GM18868 (cell line): ENCODE measurements around the gene NUDT8.
"Not testable (repeated sequence)": the region's sequence is repeated elsewhere in the genome, so short reads cannot be mapped to it uniquely, and the experiment has no call there.

Source experiments
- ATAC-seq: cut with Tn5 transposase; IDR thresholded peaks from one replicate; pipeline ENCODE4 v1.9.1; 2021; ENCODE audit warnings: mild to moderate bottlenecking, moderate library complexity; ENCODE audit not compliant: unreplicated experiment

The NUDT8 gene

DNA sequence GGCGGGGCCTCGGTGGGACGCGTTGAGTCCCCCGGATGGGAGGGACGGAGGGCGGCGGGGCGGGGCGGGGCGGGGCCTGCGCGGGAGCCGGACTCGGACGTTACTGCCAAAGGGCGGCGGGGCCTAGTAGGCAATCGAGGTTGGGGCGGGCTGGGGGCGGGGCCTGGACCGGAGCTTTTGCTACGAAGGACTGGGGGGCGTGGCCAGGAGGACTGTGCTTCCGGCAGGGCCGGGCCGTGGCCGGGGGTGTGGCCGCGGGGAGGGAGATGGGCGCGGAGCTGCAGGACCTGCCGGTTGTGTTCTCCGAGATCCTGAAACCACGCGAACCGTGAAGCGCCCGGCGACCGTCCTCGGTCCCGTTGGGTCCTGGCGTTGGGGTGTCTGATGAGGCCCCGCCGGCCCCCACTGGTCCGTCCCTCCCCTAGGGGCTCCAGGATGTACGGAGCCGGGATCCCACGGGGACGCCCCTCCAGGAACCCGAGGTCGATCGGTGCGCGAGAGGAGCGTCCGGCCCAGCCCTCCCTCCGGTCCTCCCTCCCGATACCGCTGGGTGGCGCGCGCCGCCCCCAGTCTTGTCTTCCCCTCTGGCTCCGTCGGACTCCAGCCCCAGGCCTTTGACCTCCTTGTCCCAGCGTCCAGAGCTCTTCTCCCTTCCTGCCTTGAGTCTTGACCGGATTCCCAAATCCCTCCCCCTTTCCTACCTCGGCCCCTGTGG is 648 bp upstream of the NUDT8 start:
- peak; percentile 64 for ATAC-seq

DNA sequence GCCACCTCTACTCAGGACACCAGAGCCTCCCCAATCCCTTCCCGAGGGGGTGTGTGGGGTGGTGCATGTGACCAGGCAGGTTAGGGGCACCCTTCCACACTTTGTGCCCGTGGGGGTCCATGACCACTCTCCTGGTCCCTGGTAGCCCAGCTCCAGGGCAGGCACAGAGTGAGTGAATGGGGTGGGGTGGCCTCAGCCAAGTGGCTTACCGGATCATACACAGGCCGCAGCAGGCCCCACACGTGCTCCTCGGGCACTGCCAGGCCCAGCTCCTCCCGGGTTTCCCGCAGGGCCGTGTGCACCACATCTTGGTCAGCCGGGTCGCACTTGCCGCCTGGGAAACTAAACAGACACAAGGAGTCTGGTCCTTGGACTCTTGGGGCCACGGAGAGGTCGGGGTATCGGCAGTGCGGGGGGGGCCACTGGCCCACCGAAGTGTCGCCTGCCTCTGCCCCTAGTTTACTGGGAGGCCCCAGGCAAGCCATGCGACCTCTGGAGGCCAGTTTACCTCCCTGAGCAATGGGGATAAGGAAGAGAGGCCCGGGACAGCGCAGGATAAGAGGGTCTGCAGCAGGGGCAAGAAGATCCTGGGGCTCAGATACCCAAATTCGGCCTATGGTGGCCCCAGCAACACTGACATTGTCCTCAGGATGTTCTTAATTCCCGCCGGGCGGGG is 889 bp downstream of the NUDT8 start:
- ATAC-seq, result no peak

DNA sequence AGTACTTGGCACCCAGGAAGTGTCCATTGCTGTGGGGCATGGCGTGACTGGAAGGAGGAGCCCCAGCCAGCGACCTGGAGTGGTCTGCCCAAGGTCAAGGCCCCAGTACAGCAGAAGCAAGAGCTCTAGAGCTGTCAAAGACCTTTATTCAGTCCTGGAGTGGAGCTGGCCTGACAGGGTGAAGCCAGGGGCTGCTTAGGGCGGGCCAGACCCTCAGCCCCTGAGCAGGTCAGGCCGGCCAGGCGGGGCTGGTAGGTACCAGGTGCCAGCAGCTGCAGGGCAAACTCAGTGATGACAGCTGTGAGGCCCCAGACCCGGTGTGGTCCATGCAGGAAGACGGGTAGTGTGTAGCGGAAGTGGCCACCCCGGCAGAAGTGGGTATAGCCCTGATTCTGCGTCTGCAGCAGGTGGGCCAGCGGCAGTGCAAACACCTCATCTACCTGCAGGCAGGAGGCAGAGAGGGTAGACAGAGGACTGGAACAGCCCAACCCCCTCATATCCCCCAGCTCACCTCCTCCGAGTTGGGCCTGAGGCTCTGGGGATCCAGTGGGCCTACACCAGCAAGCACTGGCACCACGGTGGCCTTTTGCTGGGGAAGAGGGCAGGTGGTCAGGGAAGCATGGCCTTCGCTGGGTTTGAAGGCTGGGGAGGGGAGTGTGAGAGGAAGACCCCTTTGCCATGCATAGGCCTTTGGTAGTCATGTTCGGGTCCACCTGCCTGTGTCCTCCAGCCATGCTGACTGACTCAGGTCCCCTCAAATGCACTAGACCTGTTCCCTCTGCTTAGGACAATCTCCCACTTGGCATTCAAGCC is 1.7 kb downstream of the NUDT8 start:
- ATAC-seq, result no peak

DNA sequence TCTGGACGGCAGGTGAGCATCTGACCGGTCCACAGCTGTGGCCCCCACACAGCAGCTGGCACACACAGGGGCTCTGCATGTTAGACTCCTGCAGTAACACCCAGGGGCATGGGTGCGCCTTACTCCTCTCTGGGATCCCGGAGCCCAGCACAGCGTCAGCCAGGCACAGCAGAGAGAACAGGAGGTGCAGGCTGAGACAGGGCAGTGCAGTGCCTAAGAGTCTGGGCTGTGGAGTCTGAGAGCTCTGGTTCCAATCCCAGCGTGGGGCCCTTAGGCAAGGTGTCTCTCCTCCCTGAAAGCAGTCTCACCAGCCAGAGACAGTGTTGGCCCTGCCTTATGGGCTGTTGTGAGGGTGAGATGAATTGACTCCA is 2.3 kb downstream of the NUDT8 start:
- no peak for ATAC-seq

DNA sequence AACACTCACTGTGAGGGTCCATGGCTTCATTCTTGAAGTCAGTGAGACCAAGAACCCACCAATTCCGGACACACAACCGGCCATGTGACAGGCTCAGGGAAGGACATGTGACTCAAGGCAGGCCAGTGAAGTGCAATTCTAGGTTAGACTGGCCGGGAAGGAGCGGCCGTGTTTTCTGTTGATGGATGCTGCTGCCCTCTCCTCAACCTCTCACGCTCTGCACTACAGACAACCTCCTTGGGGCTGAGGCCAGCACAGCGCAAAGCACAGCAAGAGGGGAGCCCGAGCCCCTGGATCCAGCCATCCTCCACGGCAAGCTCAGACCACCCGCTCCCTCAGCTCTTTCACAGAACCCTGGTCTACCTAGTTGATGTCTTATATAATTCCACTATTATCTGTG is 2.8 kb downstream of the NUDT8 start:
- ATAC-seq, result no peak

DNA sequence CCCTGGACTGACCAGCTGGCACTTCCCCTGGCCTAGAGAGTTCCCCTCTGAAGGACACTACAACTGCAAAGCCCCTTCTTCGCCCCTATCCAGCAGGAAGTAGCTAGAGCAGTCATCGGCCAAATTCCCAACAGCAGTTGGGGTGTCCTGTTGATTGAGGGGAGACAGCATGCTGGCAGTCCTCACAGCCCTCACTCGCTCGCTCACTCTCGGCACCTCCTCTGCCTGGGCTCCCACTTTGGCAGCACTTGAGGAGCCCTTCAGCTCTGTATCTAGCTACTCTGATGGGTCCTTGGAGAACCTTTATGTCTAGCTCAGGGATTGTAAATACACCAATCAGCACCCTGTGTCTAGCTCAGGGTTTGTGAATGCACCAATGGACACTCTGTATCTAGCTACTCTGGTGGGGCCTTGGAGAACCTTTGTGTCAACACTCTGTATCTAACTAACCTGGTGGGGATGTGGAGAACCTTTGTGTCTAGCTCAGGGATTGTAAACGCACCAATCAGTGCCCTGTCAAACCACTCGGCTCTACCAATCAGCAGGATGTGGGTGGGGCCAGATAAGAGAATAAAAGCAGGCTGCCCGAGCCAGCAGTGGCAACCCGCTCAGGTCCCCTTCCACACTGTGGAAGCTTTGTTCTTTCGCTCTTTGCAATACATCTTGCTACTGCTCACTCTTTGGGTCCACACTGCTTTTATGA is 3.5 kb downstream of the NUDT8 start:
- not testable (repeated sequence) for ATAC-seq

DNA sequence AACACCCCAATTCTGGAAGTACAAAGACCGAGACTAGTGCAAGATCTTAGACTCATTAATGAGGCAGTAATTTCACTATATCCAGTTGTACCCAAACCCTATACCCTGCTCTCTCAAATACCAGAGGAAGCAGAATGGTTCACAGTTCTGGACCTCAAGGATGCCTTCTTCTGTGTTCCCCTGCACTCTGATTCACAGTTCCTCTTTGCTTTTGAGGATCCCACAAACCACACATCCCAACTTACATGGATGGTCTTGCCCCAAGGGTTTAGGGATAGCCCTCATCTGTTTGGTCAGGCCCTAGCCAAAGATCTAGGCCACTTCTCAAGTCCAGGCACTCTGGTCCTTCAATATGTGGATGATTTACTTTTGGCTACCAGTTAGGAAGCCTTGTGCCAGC is 5.9 kb downstream of the NUDT8 start:
- ATAC-seq, result not testable (repeated sequence)

DNA sequence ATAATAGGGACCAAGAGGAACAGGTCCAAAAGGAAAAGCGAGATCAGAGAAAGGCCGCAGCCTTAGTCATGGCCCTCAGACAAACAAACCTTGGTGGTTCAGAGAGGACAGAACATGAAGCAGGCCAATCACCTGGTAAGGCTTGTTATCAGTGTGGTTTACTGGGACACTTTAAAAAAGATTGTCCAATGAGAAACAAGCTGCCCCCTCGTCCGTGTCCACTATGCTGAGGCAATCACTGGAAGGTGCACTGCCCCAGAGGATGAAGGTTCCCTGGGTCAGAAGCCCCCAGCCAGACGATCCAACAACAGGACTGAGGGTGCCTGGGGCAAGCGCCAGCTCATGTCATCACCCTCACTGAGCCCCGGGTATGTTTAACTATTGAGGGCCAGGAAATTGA is 6.8 kb downstream of the NUDT8 start:
- ATAC-seq, result not testable (repeated sequence)

DNA sequence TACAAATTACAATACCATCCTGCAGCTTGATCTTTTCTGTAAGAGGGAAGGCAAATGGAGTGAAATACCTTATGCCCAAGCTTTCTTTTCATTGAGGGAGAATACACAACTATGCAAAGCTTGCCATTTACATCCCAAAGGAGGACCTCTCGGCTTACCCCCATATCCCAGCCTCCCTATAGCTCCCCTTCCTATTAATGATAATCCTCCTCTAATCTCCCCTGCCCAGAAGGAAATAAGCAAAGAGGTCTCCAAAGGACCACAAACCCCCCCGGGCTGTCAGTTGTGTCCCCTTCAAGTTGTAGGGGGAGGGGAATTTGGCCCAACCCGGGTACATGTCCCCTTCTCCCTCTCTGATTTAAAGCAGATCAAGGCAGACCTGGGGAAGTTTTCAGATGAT is 7.8 kb downstream of the NUDT8 start:
- ATAC-seq, result not testable (repeated sequence)

DNA sequence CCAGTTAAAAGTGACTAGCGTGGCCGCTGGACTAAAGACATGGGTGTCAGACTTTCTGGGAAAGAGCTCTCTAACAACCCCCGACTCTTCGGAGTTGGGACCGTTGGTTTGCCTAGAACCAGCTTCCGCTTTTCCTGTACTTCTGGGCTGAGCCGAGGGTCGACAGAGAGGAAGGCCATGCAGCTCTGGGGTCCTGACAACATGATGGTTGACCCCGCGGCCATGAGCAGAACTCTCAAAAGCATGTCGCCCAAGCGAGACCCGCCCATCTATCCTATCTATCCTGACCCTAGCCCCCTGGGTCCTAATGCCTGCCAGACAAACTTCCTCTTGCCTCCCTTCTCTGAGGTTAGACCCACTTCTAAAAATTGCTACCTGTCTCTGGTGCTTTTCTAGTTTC is 9.1 kb downstream of the NUDT8 start:
- ATAC-seq, result not testable (repeated sequence)

DNA sequence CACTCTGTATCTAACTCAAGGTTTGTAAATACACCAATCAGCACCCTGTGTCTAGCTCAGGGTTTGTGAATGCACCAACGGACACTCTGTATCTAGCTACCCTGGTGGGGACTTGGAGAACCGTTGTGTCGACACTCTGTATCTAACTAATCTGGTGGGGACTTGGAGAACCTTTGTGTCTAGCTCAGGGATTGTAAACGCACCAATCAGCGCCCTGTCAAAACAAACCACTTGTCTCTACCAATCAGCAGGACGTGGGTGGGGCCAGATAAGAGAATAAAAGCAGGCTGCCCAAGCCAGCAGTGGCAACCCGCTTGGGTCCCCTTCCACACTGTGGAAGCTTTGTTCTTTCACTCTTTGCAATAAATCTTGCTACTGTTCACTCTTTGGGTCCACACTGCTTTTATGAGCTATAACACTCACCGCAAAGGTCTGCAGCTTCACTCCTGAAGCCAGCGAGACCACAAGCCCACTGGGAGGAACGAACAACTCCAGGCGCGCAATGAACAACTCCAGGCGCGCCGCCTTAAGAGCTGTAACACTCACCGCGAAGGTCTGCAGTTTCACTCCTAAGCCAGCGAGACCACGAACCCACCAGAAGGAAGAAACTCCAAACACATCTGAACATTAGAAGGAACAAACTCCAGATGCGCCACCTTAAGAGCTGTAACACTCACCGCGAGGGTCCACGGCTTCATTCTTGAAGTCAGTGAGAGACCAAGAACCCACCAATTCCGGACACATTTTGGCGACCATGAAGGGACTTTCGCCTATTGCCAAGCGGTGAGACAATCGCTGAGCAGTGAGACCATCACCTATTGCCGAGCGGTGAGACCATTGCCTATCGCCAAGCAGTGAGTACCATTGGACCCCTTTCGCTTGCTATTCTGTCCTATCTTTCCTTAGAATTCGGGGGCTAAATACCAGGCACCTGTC is 9.8 kb downstream of the NUDT8 start:
- ATAC-seq, result not testable (repeated sequence)

DNA sequence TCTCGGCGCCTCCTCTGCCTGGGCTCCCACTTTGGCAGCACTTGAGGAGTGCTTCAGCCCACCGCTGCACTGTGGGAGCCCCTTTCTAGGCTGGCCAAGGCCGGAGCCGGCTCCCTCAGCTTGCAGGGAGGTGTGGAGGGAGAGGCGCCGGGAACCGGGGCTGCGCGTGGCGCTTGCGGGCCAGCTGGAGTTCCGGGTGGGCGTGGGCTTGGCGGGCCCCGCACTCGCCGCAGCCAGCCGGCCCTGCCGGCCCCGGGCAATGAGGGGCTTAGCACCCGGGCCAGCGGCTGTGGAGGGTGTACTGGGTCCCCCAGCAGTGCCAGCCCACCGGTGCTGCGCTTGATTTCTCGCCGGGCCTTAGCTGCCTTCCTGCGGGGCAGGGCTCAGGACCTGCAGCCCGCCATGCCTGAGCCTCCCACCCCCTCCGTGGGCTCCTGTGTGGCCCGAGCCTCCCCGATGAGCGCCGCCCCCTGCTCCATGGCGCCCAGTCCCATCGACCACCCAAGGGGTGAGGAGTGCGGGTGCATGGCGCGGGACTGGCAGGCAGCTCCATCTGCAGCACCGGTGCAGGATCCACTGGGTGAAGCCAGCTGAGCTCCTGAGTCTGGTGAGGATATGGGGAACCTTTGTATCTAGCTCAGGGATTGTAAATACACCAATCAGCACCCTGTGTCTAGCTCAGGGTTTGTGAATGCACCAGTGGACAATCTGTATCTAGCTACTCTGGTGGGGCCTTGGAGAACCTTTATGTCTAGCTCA is 10.7 kb downstream of the NUDT8 start:
- not testable (repeated sequence) for ATAC-seq

DNA sequence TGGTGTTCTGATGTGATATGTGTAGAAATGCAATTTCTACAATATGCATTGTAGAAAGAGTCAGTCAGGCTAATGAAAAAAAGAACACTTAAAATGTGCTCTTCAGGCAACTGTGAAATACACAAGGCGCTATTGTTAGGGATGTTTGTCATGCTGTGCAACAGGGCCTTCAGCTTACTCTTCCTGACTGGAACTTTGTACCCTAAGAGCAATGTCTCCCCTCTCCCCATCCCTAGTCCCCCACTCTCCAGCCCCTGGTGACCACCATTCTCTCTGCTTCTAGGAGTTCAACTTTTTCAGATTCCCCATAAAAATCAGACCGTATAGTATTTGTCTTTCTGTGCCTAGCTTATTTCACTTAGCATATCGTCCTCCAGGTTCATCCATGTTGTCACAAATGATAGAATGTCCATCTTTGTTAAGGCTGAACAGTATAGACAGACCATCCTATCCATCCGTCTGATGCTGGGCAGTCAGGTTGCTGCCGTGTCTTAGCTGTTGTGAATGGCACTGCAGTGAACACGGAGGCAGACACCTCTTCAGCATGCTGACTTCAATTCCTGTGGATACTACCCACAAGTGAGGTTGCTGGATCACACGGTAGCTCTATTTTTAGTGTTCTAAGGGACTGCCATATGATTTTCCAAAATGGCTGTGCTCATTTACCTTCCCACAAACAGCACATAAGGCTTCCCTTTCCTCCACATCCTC is 12.3 kb downstream of the NUDT8 start:
- ATAC-seq, result no peak

DNA sequence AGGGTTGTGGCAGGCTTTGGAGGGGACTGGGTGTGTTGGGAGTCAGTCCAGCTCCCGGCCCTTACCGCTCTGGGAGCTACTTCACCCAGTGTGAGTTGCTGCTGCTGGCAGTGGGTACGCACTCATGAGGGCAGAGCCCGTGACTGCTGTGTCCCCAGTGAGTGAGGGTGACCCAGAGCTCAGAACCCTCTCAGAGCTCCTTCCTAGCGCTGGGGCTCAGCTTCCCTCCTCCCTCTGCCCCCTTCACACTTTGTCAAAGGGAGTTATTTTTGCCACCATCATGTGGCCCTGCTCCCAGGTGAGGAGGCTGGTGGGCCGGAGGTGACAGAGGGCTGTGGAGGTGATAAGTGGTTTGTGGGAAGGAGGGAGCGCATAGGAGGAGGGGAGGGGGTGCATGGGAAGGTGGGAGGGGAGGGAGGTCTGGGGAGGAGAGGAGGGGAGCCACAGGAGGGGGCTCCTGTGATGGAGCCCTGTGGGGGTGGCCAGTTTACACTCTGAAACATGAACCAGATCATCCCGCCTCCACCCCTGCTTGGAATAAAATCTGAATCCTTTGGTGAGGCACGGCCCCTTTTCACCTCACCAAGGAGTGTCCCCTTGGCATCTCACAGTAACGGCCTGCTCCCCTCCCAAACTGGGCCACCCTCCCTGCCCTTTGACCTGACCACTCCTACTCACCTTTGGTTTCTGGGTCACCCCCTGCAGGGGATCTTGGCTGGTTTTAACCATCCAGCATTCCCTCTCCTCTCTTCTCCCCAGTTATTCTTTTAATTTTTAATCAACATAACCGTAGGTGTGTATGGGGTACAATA is 13.1 kb downstream of the NUDT8 start:
- no peak for ATAC-seq

DNA sequence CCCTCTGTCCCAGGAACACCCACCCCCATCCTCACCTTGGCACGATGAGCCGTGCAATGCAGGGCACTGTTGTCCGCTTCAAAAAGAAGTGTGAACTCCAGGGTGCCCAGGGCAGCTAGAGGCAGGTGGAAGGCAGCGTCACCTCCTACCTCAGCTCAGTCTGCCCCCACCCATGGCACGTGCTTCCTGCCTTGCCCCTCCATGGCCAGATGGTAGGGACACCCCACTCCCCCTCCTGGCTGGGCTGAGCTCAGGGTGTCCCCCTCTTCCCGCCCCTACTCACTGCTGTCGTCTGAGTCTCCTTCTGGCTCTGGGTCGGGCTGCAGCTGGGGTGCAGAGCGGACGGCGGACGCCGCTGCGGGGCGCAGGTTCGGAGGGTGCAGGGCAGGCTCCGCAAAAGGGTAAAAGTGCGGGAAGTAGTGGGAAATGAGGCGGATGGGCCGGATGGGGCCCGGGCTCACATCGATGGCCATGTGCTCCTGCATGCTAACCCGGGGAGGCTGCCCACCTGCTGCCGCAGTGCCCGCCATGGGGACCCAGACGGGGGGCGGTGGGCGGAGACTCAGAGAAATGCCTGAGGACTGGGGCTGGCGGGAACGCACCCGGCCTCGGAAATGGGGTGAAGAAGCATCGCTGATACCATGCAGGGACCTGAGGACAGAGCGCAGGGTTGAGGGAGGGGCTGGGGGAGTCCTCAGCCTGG is 13.9 kb downstream of the NUDT8 start:
- no peak for ATAC-seq

DNA sequence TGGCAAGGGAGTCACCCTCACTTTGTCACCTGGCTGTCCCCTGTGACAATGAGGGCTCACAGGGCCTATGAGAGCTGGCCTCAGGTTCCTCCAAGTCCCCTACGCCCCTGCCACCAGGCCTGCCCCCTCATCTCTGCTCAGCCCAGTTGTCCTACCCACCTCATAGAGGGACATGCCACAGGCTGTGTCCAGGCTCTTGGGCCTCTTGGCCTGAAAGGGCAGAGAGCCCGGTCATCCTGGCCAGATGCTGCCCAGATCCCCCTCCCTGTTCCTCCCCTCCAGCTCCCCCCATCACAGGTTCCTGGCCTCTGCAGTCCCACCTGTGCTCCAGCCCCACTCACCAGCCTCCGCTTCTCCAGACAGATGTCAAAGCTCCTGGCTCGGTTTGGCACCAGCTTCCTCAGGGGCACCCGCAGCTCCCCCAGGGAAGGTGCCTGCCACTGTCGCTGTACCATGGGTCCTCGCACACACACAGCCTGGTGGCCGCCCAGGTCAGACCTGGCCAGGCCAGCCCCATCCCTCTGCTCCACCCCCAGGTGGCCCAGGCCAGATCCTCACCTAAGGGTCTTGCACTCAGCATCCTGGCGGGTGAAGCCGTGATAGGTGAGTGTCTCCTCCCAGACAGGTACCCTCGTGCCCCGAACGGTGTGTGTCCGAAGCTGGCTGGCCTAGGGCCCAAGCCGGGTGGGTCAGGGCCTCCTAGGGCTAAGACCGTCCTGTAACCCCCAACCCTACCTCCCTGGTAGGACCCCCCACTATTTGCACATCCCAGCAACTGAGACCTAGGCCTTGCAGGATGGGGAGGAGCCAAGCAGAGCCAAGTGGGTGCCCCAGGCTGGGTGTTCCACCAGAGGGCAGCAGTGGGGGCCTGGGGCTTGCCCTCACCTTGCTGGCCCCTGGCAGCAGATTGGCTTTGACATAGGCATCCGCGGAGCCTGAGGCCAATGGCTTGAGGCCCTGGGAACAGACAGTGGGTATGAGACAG is 14.7 kb downstream of the NUDT8 start:
- no peak for ATAC-seq
